ENCODE results near the gene LHFPL3. TPM values are rescaled to one million over a fixed set of nuclear protein-coding genes. Genes with fewer than 3 reads are reported as not detected.

The LHFPL3 gene
- total RNA-seq, 1 donor from 2014 or later: not detected

- Mint-ChIP-seq H3K36me3 (ENCODE audit: insufficient read depth) (no peaks in the 10 kb centered on the region), H3K4me3 (ENCODE audit: low read depth) (no peak overlapping the region), H3K4me1 (ENCODE audit: low read depth) (peaks cover 1% of the 10 kb centered on the region), H3K27ac (no peak overlapping the region), H3K27me3 (peaks cover 2% of the 10 kb centered on the region), H3K9me3 (ENCODE audit: low read depth) (no peaks in the 10 kb centered on the region)
- DNase-seq (ENCODE audit: low spot score, unreplicated experiment): no peak
- TF ChIP-seq, protein P1, sequence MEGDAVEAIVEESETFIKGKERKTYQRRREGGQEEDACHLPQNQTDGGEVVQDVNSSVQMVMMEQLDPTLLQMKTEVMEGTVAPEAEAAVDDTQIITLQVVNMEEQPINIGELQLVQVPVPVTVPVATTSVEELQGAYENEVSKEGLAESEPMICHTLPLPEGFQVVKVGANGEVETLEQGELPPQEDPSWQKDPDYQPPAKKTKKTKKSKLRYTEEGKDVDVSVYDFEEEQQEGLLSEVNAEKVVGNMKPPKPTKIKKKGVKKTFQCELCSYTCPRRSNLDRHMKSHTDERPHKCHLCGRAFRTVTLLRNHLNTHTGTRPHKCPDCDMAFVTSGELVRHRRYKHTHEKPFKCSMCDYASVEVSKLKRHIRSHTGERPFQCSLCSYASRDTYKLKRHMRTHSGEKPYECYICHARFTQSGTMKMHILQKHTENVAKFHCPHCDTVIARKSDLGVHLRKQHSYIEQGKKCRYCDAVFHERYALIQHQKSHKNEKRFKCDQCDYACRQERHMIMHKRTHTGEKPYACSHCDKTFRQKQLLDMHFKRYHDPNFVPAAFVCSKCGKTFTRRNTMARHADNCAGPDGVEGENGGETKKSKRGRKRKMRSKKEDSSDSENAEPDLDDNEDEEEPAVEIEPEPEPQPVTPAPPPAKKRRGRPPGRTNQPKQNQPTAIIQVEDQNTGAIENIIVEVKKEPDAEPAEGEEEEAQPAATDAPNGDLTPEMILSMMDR (IDR thresholded peaks at IDR 0.05; ENCODE audit: unreplicated experiment): no peak
Observed at GRCh38 chr7:104775531-104775930, 447.1 kb downstream of the LHFPL3 start.

DNA sequence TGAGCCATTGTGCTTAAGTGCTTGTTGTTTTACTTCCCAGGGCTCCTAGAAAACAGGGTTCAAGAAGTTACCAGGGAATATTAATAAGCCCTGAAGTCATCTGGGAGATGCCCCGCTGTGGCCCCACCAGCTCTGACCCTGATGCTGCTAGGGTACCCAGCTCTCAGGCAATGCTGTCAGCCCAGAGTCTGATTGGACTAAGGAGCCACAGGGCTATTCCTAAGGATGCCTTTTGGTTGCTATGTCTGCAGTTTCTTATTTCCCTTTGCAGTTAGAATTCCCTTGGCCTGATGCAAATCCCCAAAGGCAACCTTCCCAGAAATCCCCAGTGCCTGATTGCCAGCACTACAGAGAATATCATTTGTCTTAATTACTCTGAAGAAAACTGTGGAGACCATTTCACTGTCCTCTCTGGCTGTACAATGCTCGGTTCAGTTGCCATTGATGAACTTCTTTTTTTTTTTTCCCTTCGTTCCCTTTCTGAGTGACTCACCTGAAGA is 448.9 kb downstream of the LHFPL3 start:
- no peak overlapping the region for H3K4me3 Mint-ChIP-seq (ENCODE audit: low read depth)
- no peak for DNase-seq (ENCODE audit: low spot score, unreplicated experiment)
- H3K9me3 Mint-ChIP-seq (ENCODE audit: low read depth): no peaks in the 10 kb centered on the region
- peaks cover 1% of the 10 kb centered on the region for H3K4me1 Mint-ChIP-seq (ENCODE audit: low read depth)
- TF ChIP-seq, protein P1 (IDR thresholded peaks at IDR 0.05; ENCODE audit: unreplicated experiment): no peak
- H3K36me3 Mint-ChIP-seq (ENCODE audit: insufficient read depth): no peaks in the 10 kb centered on the region
- H3K27me3 Mint-ChIP-seq: peaks cover under 1% of the 10 kb centered on the region
- H3K27ac Mint-ChIP-seq: no peak overlapping the region

DNA sequence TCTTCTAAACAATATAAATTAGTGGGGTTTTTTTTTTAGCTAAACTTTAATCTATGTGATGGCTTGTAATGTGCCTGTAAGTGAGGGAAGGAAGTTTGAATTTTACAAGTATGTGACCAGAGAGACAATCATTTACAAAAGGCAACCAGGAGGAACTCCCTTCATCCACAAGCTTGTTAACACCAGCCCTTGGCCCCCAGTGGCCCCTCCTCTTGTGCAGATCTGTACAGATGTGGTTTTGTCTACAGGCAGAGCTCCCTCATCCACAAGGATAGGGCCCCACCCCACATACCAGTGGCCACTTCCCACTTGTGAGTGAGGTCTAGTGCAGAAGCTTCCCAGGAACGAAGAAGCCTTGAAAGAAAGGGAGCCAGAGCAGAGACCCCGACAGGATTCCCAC is 451.5 kb downstream of the LHFPL3 start:
- no peaks in the 10 kb centered on the region for H3K27me3 Mint-ChIP-seq
- DNase-seq (ENCODE audit: low spot score, unreplicated experiment): no peak
- H3K9me3 Mint-ChIP-seq (ENCODE audit: low read depth): no peaks in the 10 kb centered on the region
- TF ChIP-seq, protein P1 (IDR thresholded peaks at IDR 0.05; ENCODE audit: unreplicated experiment): no peak
- H3K4me3 Mint-ChIP-seq (ENCODE audit: low read depth): no peak overlapping the region
- H3K36me3 Mint-ChIP-seq (ENCODE audit: insufficient read depth): no peaks in the 10 kb centered on the region
- no peaks in the 10 kb centered on the region for H3K4me1 Mint-ChIP-seq (ENCODE audit: low read depth)
- no peak overlapping the region for H3K27ac Mint-ChIP-seq

DNA sequence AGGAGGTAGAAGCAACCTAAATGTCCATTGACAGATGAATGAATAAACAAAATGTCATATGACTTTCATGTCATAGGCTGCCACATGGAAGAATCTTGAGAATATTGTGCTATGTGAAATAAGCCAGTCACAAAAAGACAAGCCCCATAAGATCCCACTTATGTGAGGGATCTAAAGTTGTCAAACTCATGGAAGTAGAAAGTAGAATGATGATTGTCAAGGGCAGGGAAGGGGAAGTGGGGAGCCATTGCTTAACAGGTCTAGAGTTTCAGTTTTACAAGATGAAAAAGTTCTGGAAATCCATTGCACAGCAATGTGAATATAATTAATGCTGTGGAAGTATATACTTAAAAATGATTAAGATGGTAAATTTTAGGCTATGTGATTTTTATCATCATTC is 456.3 kb downstream of the LHFPL3 start:
- peaks cover 4% of the 10 kb centered on the region for H3K27me3 Mint-ChIP-seq
- no peak overlapping the region for H3K4me3 Mint-ChIP-seq (ENCODE audit: low read depth)
- DNase-seq (ENCODE audit: low spot score, unreplicated experiment): no peak
- no peaks in the 10 kb centered on the region for H3K36me3 Mint-ChIP-seq (ENCODE audit: insufficient read depth)
- no peaks in the 10 kb centered on the region for H3K9me3 Mint-ChIP-seq (ENCODE audit: low read depth)
- H3K27ac Mint-ChIP-seq: no peak overlapping the region
- H3K4me1 Mint-ChIP-seq (ENCODE audit: low read depth): no peaks in the 10 kb centered on the region
- TF ChIP-seq, protein P1 (IDR thresholded peaks at IDR 0.05; ENCODE audit: unreplicated experiment): no peak

DNA sequence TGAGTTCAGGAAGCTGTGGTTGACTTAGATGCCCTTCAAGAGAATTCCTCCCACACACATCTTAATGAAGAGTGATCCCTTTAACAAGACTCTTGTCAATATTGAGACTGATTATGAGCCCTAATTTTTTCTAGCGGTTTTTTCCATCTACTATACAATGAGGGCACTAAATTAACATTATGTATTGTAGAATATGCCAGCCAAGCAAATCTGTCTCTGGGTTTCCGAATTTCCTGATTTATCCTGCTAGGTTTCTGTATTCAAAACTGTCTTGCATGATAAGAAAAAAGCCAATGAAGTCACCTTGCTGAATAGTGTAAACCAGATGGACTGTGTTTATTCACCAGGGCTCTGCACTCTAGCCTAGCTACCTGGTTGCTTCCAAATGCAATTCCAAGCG is 461.4 kb downstream of the LHFPL3 start:
- Mint-ChIP-seq H3K4me1 (ENCODE audit: low read depth) (peaks cover 2% of the 10 kb centered on the region), H3K4me3 (ENCODE audit: low read depth) (no peak overlapping the region), H3K9me3 (ENCODE audit: low read depth) (no peaks in the 10 kb centered on the region), H3K36me3 (ENCODE audit: insufficient read depth) (no peaks in the 10 kb centered on the region), H3K27ac (no peak overlapping the region), H3K27me3 (peaks cover 4% of the 10 kb centered on the region)
- DNase-seq (ENCODE audit: low spot score, unreplicated experiment): no peak
- TF ChIP-seq, protein P1 (IDR thresholded peaks at IDR 0.05; ENCODE audit: unreplicated experiment): no peak
